Ishikawa (cell line): ENCODE results near the gene FAM114A1.

Experiments
- CEBPB ChIP-seq: IDR thresholded peaks from 2 replicates; pipeline ENCODE4 v1.6.1; 2012
- CREB1 ChIP-seq: IDR thresholded peaks from 2 replicates; pipeline ENCODE4 v1.6.1; 2012; ENCODE audit warnings: low read depth
- EGR1 ChIP-seq: IDR thresholded peaks from 2 replicates; pipeline ENCODE4 v1.6.1; 2012
- EP300 ChIP-seq: IDR thresholded peaks from 2 replicates; pipeline ENCODE4 v1.6.1; 2012; ENCODE audit warnings: borderline replicate concordance
- FOXM1 ChIP-seq: IDR thresholded peaks from 2 replicates; pipeline ENCODE4 v1.6.1; 2012; ENCODE audit warnings: low read depth, borderline replicate concordance
- NFIC ChIP-seq: IDR thresholded peaks from 2 replicates; pipeline ENCODE4 v1.6.1; 2012
- RAD21 ChIP-seq: IDR thresholded peaks from 2 replicates; pipeline ENCODE4 v1.6.1; 2012; ENCODE audit warnings: low read depth
- REST ChIP-seq: IDR thresholded peaks from 2 replicates; pipeline ENCODE4 v1.6.1; 2012; ENCODE audit warnings: low read depth, mild to moderate bottlenecking
- TAF1 ChIP-seq: IDR thresholded peaks from 2 replicates; pipeline ENCODE4 v1.6.1; 2012; ENCODE audit warnings: low read depth, mild to moderate bottlenecking
- TCF12 ChIP-seq: IDR thresholded peaks from 2 replicates; pipeline ENCODE4 v1.6.1; 2012; ENCODE audit warnings: low read depth
- TEAD4 ChIP-seq: IDR thresholded peaks from 2 replicates; pipeline ENCODE4 v1.6.1; 2012
- YY1 ChIP-seq: IDR thresholded peaks from 2 replicates; pipeline ENCODE4 v1.6.1; 2012; ENCODE audit warnings: low read depth
- ZBTB7A ChIP-seq: IDR thresholded peaks from 2 replicates; pipeline ENCODE4 v1.6.1; 2012; ENCODE audit warnings: low read depth
- TF ChIP-seq, protein P1 (sequence below): IDR thresholded peaks from 2 replicates; pipeline ENCODE4 v1.6.1; 2012
- TF ChIP-seq, protein P2 (sequence below): IDR thresholded peaks from 2 replicates; pipeline ENCODE4 v1.6.1; 2012

The FAM114A1 gene

GRCh38 chr4:38842994-38843393 is 24.6 kb upstream of the FAM114A1 start:
- TF ChIP-seq NFIC (no peak), CREB1 (no peak), ZBTB7A (no peak), TCF12 (no peak), REST (no peak), TEAD4 (no peak)
- TF ChIP-seq, protein P1, sequence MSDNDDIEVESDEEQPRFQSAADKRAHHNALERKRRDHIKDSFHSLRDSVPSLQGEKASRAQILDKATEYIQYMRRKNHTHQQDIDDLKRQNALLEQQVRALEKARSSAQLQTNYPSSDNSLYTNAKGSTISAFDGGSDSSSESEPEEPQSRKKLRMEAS = no peak

- TF ChIP-seq FOXM1 = no peak
- no peak for TF ChIP-seq EP300
- TF ChIP-seq, protein P1 = no peak
- TF ChIP-seq TCF12 = no peak
- no peak for TF ChIP-seq TEAD4
- TF ChIP-seq TAF1 = no peak
- TF ChIP-seq EGR1 = no peak
- TF ChIP-seq YY1 = no peak
- no peak for TF ChIP-seq CEBPB
- TF ChIP-seq REST = no peak
- no peak for TF ChIP-seq NFIC
- no peak for TF ChIP-seq ZBTB7A
These were observed 21.6 kb upstream of the FAM114A1 start for GRCh38 chr4:38846015-38846414.

- TF ChIP-seq FOXM1 (no peak), TEAD4 (no peak), YY1 (no peak)
- TF ChIP-seq, protein P2, sequence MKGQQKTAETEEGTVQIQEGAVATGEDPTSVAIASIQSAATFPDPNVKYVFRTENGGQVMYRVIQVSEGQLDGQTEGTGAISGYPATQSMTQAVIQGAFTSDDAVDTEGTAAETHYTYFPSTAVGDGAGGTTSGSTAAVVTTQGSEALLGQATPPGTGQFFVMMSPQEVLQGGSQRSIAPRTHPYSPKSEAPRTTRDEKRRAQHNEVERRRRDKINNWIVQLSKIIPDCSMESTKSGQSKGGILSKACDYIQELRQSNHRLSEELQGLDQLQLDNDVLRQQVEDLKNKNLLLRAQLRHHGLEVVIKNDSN = no peak
These were observed 12.1 kb upstream of the FAM114A1 start for GRCh38 chr4:38855466-38855865.

GRCh38 chr4:38856046-38856445 is 11.6 kb upstream of the FAM114A1 start:
- TF ChIP-seq, protein P1 = no peak
- no peak for TF ChIP-seq EGR1
- no peak for TF ChIP-seq REST
- TF ChIP-seq NFIC = no peak
- TF ChIP-seq FOXM1 = no peak
- no peak for TF ChIP-seq CREB1
- no peak for TF ChIP-seq YY1
- no peak for TF ChIP-seq RAD21
- no peak for TF ChIP-seq TCF12
- TF ChIP-seq CEBPB = no peak
- TF ChIP-seq ZBTB7A = no peak
- no peak for TF ChIP-seq EP300
- TF ChIP-seq, protein P2 = no peak
- no peak for TF ChIP-seq TEAD4
- TF ChIP-seq TAF1 = no peak
